HG02852 (cell line): ENCODE results near the gene FAM222B.

Experiments used
- ATAC-seq: cut with Tn5 transposase; IDR thresholded peaks from one replicate; pipeline ENCODE4 v1.9.1; 2021; ENCODE audit warnings: mild to moderate bottlenecking, moderate library complexity; ENCODE audit not compliant: unreplicated experiment

The FAM222B gene

DNA sequence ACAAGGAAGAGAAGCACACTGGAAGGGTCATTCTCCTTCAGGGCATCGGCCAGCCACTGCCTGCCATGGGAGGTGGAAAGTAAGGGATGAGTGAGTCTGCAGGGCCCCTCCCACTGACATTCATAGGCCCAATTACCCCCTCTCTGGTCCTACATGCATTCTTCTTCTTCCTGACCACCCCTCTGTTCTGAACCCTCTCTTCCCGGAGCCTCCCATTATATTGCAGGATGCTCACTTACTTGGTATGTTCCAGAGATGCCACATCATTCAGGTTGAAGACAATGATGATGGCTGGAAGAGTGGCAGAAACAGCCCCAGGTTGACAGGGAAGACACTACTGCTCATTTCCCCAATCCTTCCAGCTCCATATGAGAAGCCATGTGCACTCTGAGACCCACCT lies 127.4 kb downstream of the FAM222B start:
- ATAC-seq = no peak

GRCh38 chr17:28714281-28714680 lies 128.3 kb downstream of the FAM222B start:
- no peak for ATAC-seq

- no peak for ATAC-seq
Observed at GRCh38 chr17:28712705-28713415, 129.7 kb downstream of the FAM222B start.

DNA sequence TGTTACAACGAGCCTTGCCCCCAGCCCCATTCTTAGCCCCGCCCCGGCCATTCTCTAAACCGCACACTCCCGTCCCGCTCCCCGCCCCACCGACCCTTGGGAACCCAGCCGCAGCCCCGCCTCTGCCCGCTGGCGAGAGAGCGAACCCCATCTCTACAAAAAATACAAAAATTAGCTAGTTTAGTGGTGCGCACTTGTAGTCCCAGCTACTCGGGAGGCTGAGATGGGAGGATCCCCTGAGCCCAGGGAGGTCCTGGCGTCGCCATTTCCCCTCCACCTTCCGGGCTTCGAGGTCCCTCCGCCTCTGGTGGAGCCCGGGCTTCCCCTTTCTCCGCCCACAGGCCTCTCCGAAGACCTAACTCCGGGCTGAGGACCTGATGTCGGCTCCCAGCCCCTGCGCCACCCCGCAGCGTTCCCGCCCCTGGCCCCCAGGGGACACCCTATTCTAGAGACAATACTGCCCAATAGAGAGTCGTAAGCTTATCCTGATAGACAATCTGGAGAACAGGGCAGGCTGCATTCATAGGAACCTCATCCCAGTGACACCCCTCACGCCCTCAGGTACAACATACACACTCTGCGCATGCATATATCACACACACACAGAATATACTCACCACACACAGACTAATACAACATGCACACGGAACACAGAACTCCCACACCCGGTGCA lies 130.4 kb downstream of the FAM222B start:
- peak; percentile 24 for ATAC-seq

GRCh38 chr17:28711723-28712031 lies 130.9 kb downstream of the FAM222B start, which contains the start of gene PROCA1:
PROCA1 (minus strand) TSS chr17:28711888; CDS start chr17:28711660, 228 bp downstream.
- ATAC-seq = peak; percentile 28

DNA sequence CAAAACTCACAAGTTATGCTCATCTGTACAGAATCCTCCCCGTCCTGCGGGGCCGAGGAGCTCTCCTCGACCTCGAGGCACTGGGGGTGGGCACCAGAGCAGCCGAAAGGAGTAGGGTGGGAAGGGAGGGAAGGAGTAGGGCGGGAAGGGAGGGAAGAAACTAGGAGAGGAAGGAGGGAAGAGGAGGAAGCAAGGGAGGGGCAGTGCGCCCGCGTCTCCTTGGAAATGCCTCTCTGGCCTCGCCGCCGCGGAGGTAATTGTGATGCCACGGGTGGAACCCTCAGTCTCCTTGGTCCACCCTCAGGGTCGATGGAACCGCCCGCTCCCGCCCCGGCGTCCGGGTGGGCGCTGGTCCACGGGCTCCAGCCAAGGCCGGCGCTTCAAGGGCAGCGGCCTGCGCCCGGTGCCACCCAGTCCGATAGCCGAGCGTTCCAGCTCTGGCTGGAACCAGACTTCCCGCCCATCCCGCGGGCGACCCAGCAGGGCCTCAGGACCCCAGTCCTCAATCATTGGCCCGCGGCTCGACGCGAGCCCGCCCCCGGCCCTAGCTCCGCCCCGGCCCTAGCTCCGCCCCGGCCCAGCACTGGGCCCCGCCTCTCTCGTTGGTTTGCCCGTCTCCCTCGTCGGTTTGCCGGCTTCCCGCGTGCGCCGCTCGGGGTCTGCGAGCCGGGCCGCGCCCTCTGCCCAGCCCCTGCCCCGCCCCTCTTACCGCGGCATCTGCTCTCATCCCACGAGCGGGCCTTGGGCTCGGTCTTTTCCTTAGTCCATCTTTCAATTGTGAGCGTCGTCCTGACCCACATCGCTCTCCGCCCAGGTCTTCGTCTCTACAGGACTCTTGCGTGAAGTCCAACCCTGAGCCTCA lies 131.5 kb downstream of the FAM222B start:
- peak; percentile 78 for ATAC-seq

DNA sequence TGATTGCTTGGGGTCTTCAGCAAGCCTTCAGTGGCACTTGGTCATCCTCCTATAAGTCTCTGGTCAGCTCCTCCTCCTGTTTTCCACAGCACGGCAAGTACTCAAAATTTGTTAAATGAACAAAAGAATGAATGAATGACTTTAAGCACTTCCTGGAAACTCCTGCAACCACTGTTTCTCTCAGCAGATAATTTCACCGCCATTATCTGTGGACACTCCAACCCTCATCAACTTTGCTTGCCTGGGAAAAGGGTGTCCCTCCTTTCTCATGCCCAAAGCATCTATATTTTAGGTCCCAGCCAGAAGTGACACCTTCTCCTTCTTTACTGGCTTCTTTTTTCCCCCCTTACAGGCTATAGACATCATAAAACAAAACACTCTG lies 135.3 kb downstream of the FAM222B start:
- no peak for ATAC-seq

- ATAC-seq = no peak
Observed at GRCh38 chr17:28706471-28707338, 135.9 kb downstream of the FAM222B start.
